NAMALWA (cell line): ENCODE measurements around the gene IFT57.

ENCODE experiments used
- DNase-seq: peaks from one replicate; pipeline ENCODE4 v3.0.0-alpha.2; 2015; ENCODE audit warnings: low spot score

The IFT57 gene

DNA sequence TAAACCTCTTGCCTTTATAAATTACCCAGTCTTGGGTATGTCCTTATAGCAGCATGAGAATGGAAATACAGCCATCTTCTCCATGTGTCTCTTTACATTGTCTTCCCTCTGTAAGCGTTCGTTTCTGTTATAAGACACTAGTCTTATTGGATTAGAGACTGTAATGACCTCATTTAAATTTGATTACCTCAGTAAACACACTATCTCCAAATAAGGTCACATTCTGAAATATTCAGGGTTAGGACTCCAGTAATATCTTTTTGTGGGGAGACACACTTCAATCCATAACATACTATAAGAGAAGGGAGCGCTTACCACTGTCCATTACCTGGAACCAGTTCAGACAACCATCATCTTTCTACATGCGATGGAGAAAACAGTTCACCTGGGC lies 97.1 kb downstream of the IFT57 start:
- DNase-seq, result no peak

GRCh38 chr3:108124337-108125152 lies 97.7 kb downstream of the IFT57 start:
- DNase-seq, result peak; percentile 97

DNA sequence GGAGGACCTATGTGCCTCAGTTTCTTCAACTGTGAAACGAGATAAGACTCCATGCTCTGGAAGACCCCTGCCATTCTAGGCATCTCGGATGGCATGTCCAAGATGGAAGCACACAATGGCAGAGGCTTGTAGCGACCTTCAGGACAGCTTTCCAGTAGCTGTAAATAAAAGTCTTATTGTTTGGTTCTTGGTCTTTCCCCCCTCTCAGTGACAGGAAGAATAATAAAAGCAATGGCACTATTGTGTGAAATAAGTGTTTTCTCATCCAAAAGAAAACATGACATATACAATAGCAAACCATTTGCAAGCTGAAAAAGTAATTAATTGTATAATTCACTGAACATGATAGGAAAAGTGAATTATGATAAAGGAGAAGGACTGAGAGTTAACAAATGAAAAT lies 98.9 kb downstream of the IFT57 start:
- DNase-seq, result no peak

DNA sequence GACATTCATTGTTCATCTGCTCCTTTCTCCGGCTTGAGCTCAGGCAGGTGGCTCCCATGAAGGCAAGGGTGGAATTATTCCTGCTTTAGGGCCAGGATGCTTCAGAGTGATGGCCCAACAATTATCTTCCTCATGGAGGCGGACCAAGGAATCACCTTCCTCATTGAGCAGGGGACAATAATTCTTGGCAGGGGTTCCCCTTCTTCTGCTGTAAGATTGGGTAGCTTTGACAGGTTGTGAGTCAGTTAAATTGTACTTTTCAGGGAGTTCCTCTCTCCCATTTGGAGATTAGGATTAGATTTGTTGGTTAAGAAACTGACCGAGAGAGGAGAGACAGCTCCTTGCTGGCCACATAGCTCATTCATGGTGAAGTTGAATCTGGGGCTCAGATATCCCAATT lies 99.9 kb downstream of the IFT57 start:
- no peak for DNase-seq

DNA sequence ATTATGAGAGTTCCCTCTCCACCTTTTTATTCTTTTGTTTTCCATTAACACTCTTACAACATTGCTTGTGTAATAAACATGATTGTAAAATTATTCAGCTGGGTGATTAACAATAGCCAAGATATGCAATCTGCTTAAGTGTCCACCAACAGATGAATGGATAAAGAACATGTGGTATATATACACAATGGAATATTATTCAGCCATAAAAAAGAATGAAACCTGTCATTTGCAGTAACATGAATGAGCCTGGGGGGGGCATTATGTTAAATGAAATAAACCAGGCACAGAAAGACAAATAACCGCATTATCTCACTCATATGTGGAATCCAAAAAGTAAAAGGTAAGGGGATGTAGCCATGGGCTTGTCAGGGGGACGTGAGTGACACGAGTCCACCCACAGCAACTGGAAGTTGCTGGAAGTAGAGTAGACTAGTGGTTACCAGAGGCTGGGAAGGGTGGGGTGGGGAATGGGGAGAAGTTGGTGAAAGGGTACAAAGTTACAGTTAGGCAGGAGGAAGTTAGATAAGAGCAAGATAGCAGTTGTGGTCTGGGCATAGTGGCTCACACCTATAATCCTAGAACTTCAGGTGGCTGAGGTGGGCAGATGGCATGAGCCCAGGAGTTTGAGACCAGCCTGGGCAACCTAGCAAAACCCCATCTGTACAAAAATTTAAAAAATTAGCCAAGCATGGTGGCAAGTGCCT lies 102.7 kb downstream of the IFT57 start:
- DNase-seq, result no peak

- DNase-seq, result no peak
Measured at GRCh38 chr3:108118038-108118768, 104.0 kb downstream of the IFT57 start.

DNA sequence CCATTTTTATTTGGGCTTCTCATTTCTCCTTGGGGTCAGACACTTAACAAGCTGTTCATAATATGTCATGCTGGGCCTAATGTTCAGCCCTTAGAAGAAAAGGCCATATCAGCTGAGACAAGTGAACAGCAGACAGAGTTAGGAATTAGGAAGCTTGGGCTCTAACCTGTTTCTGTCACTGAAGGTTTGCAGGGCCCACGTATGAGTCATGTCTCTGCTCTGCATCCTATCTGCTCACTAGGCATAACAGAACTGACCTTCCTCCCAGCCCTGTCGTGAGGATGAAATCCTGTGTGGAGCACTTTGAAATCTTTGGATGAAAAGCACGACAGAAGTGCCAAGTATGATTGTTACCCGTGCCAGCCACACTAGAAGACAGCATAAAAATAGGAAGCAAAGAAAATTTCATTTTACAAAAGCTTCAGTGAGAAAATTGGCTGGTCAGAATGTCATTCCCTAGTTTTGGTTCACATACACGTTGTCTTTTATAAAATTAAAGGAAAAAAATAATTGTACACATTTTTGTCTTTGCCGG lies 104.9 kb downstream of the IFT57 start:
- no peak for DNase-seq

DNA sequence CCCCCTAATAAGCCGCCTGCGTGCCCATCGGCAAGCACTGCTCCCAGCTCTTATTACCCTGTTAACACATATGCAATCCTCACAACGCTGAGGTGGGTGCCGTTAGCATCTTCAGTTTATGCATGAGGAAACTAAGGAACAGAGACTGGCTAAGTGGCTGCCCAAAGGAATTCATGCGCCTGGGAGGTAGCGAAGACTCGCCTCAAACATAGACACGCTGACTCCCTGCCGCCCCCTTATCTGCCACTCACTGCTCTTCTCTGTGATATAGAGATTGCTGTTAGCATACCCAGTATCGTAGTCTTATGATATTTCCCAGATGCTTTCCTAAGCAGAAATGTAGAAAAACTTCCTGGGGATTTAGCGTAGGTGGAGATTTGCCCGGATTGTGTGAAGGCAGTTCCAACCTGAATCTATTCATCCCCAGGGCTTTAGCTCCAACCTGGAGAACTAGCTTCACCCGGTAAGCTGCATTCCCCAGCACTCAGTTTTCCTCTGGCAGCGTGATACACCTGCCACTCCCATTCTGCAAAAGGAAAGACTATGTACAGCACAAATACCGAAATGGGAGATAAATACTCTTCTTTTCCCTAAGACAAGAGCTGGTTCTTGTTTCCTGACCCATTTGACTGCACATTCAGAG lies 107.7 kb downstream of the IFT57 start:
- no peak for DNase-seq

DNA sequence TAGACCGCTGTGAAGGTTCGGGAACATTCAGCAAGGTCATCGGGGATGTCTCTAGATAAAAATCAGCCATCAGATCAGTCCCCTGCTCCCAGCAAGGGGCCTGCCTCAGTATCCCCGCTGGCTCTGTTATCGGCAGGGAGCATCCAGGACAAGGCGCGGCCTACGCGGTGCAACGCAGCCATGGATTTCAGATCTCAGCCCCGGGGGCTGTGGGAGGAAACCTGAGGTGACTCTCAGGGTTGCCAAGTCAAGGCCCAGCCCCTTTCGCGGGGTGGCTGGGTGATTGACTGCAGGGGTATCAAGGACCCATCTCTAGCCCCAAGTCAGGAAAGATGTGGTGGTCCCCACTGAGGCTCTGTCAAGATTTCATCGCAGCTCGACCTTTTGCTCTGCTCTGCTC lies 108.2 kb downstream of the IFT57 start:
- DNase-seq, result no peak

DNA sequence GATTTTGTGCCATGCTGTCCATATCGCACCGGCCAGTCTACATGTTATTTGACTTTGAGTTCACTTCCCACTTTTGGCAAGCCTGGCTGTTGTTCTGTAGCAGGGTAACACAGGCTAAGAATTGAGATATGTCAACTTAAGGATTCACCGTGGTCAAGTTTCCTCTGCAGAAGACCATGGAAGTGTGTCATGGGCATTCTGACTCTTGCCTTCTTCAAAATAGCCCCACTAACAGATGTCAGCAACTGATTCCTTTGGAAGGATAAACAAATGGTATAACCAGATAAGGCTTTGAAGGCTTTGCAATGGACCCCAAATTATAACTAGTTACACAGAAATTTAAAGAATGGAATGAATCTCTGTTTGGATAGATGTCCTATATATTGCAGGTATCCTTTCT lies 111.3 kb downstream of the IFT57 start:
- DNase-seq, result no peak
